ENCODE results near the gene BRD2.

Gene BRD2

DNA sequence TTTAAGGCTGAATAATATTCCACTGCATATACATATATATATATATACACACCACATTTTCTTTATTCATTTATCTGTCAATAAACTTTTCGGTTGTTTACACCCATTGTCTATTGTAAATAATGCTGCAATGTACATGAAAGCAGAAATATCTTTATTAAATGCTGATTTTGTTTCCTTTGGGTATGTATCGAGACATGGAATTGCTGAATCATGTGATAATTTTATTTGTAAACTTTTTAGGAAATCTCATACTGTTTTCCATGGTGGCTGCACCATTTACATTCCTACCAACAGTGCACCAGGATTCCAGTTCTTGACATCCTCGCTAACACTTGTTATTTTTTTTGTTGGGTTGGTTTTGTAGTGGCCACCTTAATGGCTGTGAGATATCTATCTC, 55.1 kb downstream of the BRD2 start:
- in situ Hi-C loops (cut with MboI; ENCODE audit: low sequenced_read_pairs): no loop called here

DNA sequence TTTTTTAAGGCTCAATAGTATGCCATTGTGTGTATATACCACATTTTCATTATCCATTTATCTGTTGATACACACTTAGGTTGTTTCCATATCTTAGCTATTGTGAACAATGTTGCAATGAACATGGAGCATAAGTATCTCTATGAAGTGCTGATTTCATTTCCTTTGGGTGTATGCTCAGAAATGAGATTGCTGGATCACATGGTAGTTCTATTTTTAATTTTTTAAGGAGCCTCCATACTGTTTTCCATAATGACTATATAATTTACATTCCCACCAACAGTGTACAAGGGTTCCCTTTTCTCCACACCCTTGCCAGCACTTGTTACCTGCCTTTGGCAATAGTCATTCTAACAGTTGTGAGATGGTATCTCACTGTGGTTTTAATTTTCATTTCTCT, 56.1 kb downstream of the BRD2 start:
- in situ Hi-C loops (cut with MboI; ENCODE audit: low sequenced_read_pairs): no loop called here

DNA sequence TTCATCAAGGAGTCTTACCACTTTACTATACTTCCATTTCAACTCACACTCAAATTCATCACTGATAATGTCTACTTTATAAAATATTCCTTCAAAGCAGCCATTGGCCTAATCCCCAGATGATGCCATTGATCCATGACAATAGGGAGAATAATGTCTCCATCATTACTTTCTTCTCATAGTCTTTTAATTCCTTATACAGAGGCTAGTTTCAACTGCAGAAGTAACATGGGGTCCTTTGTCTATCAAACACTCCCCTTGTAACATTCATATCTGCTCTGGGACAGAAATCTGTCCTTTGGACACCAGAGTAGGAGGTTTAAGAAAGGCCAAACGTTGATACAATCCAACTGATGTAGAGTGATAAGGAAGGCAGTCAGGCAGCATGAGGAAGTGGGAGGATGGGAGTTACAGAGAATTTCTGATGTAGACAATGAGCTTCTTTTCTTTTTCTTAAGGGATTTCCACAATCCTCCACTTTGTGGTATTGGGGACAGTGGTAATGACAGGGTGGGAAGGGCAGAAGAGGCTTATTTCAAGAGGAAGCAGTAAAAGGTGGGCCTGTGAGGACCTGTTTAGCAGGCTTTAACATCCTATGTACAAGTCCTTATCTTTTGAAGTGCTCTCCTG, 59.9 kb downstream of the BRD2 start:
- in situ Hi-C loops (cut with MboI; ENCODE audit: low sequenced_read_pairs): no loop called here

DNA sequence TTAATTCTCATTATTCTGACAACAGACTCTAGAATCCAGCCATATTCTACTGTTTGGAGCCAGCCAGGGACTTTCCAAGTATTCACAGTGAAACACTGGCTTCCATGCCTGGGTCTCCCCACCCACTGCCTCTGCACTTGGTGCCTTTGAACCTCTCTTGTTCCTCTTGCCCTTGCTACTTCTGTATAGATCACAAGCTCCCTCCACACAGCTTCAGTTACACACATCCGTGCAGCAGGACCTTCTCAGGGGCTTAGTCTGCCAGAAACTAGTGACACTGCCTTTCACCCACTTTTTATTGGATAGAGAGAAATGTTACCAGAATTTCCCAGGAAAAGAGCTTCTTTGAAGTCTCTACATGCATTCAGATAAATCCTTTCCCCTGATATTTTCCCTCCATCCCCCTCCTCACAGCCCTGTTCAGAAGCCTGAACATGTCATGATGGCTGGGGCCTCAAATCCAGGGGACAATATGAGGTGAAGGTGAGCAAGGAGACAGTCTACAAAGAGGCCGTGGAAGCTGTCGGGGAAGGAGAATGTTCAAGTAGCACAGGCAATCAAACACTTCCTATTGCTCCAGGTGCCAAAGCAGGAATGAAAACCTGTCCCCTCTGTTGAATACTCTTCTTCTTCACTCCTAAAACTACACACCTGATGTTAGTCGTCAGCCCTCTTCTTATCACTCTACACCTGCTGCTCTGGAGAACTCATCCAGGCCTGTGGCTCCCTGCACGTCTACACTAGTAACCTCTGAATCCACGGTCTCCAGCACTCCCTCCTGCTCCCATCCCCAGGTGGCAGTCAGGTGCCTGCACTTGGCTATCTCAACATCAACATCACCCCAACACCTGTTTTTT, 61.2 kb downstream of the BRD2 start:
- in situ Hi-C loops (cut with MboI; ENCODE audit: low sequenced_read_pairs): no loop called here

DNA sequence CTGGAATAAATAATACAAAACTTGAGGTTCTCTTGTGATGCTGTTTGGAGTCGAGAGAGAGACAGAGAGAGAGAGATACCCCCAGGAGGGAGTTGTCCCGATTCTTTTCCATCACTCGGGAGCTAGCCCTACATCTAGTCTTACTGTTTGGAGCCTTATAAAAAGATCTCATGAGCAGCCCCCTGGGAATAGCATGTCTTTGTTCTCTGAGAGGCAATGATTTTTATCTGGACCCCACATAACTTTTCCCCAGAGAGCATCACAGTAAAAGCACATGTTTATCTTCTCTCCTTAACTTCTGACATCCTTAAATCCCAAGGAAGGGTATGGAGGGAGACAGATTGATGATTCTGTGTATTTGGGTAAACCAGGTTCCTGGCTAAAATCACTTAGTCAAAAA, 61.9 kb downstream of the BRD2 start:
- in situ Hi-C loops (cut with MboI; ENCODE audit: low sequenced_read_pairs): no loop called here

Data from HL-60/S4 treated with retinoic acid at 250 ng/mL for 4 days and 3 days (cell line).